HG03565 (cell line): ENCODE results near the gene ZDHHC6.
A peak's percentile ranks its signal among the peaks of the same experiment; 100 is the strongest.
"Not testable (repeated sequence)": the region's sequence is repeated elsewhere in the genome, so short reads cannot be mapped to it uniquely, and the experiment has no call there.

Source experiments
- ATAC-seq: cut with Tn5 transposase; IDR thresholded peaks from one replicate; pipeline ENCODE4 v1.9.1; 2021; ENCODE audit warnings: mild to moderate bottlenecking, moderate library complexity; ENCODE audit not compliant: unreplicated experiment

Gene ZDHHC6, protein sequence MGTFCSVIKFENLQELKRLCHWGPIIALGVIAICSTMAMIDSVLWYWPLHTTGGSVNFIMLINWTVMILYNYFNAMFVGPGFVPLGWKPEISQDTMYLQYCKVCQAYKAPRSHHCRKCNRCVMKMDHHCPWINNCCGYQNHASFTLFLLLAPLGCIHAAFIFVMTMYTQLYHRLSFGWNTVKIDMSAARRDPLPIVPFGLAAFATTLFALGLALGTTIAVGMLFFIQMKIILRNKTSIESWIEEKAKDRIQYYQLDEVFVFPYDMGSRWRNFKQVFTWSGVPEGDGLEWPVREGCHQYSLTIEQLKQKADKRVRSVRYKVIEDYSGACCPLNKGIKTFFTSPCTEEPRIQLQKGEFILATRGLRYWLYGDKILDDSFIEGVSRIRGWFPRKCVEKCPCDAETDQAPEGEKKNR

DNA sequence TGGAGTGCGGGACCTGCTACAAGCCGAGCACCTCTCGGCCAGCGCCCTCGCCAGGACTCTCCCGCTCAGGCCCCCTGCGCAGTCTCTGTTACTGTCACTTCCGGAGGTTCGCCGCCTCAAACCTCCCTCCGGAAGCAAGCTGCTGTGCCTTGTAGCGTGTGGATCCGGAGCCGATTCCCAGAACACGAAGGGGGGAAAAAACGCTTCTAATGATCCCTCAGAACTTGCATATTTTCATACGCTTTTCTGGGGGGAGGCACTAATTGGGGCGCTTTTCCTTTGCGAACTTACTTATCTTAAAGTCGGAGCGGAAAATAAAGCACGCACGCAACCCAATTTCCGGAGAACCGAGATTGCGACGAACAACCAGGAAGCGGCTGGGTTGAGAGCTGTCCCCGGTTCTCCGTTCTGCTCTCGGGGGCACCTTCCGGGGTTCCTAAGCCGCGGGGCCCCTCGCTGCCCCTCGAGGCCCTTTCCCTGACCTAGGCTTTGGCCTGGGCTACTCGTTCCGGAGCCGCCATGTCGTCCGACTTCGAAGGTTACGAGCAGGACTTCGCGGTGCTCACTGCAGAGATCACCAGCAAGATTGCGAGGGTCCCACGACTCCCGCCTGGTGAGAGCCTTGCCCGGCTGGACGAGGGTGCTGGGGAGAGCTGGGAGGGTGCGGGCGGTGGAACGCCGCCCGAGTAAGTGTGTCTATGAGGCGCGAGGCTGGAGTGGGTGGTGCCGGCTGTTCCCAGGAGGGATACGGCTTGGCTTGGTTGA is at the start of gene ZDHHC6, which contains the start of gene VTI1A:
TSS of gene ZDHHC6 (minus strand) at position 60 of the 765 bp plus-strand sequence. CDS start 1,478 bp downstream, outside the sequence.
TSS of gene VTI1A (plus strand) at position 361 of the 765 bp plus-strand sequence. CDS start at position 520, 159 bp downstream.
- peak; percentile 79 for ATAC-seq

- ATAC-seq = no peak
Measured at GRCh38 chr10:112492736-112493135, 46.0 kb upstream of the ZDHHC6 start.

- no peak for ATAC-seq
Measured at GRCh38 chr10:112491144-112491543, 44.4 kb upstream of the ZDHHC6 start.

GRCh38 chr10:112490545-112490944 is 43.8 kb upstream of the ZDHHC6 start:
- no peak for ATAC-seq

DNA sequence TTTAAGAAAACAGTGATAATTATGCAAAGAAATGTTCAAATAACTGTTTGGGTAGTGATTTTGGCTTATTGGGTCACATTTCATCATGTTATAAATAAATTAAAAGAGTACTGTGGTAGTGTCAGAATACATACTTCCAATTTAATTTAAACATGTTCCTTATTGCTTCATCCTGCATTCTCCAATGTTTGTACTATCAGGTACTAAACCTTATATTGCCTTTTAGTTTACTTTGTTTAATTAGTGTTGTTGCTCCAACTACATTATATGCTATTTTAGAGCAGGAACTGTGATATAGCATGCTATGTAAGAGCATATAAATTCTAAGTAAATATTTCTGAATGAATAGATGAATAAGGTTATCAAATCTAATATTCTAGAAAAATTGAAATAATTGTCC is 41.2 kb upstream of the ZDHHC6 start:
- ATAC-seq = no peak

DNA sequence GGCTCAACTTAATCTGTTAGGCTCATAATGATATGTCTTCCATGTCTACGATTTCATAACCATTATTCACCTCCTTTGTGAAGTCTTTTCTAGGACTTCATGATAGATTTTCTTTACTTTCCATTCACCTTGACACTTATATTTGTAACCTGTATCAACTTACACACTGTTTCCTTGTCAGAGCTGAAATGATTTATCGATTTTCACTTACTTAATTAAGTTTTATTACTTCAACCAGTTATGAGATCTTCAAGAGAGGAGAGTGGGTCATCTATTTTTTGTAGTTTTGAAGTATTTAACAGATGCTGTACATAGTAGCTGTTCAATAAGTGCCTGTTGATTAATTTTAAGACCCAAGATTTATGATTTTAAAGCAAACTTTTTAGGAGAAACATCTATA is 37.7 kb upstream of the ZDHHC6 start:
- no peak for ATAC-seq

DNA sequence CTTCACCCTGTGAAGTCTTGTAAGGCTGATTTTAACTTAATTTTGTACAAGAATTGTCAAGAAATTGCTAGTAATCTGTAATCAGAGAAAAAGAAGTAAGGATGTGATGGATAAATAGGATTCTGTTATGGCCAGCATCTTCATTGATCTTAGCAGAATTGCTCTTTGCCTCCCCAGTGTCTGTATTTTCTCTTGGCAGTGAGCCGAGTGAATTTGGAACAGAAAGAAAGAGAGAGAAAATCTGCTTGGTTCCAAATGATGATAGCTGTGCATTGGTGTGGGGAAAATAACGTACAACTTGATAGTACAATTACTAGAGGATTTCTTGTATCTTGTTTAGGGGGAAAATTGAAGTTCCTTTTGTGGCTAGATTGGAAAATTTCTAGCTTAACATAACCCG is 34.9 kb upstream of the ZDHHC6 start:
- no peak for ATAC-seq

DNA sequence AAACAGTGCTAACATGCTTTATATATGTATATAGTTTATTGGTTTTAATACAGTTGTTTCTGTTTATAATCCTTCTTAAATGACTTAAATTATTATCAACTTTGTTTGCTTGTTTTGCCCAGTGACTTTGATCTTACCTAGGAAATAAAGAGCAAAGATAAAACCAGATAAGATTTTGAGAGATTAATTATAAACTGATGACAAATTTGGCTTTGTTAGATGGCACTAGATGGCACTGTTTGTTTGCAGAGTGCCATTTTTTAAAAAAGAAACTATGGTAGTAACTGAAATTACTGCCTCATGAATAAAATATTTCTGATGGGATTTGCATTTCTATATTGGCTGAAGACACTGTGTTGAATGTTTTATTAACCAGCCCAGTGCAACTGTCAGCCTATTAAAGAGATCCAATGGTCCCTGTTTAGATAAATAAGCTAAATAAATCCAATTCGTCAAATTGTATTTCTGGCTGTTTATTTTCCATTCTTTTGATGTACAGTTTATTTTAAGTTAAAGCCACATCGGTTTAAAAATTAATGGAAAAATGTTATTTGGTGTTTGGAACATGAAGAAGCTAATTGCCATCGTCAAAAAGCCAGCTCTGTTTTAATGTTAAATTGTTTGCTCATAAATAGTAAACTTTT is 29.0 kb upstream of the ZDHHC6 start:
- no peak for ATAC-seq

- peak; percentile 69 for ATAC-seq
Measured at GRCh38 chr10:112471878-112472487, 25.3 kb upstream of the ZDHHC6 start.

GRCh38 chr10:112467541-112468075 is 20.9 kb upstream of the ZDHHC6 start:
- ATAC-seq = no peak

- ATAC-seq = no peak
Measured at GRCh38 chr10:112466802-112467201, 20.1 kb upstream of the ZDHHC6 start.

DNA sequence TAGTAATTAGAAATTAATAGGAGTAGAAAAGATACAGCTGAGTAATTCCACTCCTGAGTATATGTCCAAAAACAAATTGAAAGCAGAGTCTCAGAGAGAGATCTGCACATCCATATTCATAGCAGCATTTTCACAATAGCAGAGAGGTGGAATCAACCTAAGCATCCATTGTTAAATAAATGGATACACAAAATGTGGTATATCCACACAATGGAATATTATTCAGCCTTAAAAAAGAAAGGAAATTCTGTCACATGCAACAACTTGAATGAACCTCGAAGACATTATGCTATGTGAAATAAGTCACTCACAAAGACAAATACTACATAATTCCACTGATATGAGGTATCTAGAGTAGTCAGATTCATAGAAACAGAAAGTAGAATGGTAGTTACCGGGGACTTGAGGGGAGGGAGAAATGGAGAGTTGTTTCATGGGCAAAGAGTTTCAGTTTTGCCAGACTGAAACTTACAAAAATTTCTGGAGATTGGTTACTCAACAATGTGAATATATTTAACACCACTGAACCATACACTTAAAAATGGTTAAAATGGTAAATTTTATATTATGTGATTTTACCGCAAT is 18.7 kb upstream of the ZDHHC6 start:
- ATAC-seq = no peak

DNA sequence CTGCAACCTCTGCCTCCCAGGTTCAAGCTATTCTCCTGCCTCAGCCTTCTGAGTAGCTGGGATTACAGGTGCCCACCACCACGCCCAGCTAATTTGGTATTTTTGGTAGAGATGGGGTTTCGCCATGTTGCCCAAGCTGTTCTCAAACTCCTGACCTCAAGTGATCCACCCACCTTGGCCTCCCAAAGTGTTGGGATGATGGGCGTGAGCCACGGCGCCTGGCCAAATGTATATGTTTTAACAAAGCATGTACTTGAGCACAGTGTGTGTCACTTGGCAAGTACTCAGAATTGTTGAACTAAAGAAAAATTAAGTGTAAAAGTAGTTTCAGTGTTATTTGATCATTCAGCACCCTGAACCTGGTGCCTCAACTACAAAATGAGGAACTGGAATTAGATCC is 17.4 kb upstream of the ZDHHC6 start:
- not testable (repeated sequence) for ATAC-seq

DNA sequence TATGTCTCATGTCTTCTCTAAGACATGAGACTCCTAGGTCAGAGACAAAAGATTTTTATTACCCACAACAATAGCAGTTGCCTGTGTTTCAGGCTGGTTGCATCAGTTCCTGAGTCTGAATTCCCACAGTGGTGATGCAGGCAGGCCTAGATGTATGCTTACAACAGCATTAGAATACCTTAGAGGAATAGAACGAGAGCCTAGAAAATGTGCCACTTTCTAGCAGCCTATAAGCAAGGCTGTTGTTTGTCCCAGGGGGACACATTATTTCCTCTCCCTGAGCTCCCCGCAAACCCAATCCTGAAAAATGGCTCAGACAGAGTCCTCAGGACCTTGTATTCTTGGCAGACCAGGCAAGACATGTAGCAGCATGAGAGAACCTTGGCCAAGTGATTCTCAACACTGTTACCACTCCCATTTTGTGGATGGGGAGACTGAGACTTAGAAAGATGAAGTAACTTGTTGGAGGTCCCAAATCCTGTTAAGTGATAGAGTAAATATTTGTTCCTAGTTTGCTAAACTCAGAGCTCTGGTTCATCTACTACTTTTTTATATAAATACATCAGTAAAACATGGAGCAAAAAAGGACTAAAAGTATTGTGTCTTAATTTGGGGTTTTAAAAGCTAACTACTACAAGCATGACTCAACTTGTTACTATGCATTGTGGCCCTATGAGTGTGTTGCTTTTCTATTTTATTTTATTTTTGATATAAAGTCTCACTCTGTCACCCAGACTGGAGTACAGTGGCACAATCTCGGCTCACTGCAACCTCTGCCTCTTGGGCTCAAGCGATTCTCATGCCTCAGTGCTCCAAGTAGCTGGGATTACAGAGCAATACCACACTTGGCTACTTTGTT is 14.5 kb upstream of the ZDHHC6 start:
- ATAC-seq = no peak

GRCh38 chr10:112460366-112460765 is 13.7 kb upstream of the ZDHHC6 start:
- ATAC-seq = no peak

GRCh38 chr10:112456533-112456932 is 9.8 kb upstream of the ZDHHC6 start:
- ATAC-seq = no peak

- ATAC-seq = no peak
Measured at GRCh38 chr10:112454910-112455779, 8.4 kb upstream of the ZDHHC6 start.

DNA sequence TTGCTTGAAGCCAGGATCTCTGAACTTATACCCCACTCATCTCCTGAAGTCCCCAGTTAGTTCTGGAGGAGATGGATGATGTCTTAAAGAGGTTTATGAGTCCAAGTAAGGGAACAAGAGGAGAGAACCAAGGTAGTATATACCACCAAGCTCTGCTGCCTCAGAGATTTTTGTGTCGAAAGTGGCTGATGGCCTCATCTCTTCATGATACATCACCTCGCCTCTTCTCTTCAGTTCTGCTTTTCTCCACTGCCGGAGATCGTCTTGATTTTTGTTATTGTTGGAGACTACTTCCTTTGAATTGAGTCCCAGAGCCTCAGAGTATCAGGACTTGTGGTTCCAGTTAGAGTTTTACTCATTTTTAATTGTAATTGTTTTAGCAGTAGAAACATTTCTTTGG is 2.2 kb upstream of the ZDHHC6 start:
- no peak for ATAC-seq

GRCh38 chr10:112447620-112447928 is 860 bp upstream of the ZDHHC6 start:
- no peak for ATAC-seq
